Measurements from ENCODE around the gene RPTOR.
A peak's percentile ranks its signal among the peaks of the same experiment; 100 is the strongest.

RPTOR gene

GRCh38 chr17:81000334-81000630 is 455.6 kb downstream of the RPTOR start:
- H3K27ac ChIP-seq = peak overlapping the region; percentile 75
- DNase-seq (ENCODE audit: low spot score) = no peak
- ChIA-PET CTCF (no interaction called here), POLR2A (ENCODE audit: low non-redundant PET) (no interaction called here)
- TF ChIP-seq CTCF (conservative IDR thresholded peaks at IDR 0.05; ENCODE audit: low read depth) = no peak

GRCh38 chr17:81000631-81001357 is 456.2 kb downstream of the RPTOR start:
- H3K27ac ChIP-seq = peak overlapping the region; percentile 75
- ChIA-PET CTCF (interaction anchor here (0.7 kb wide), 1 partner anchor 101 kb away, joined by 3 read pairs; no protein-coding TSS in a partner anchor), POLR2A (ENCODE audit: low non-redundant PET) (no interaction called here)
- no peak for TF ChIP-seq CTCF (conservative IDR thresholded peaks at IDR 0.05; ENCODE audit: low read depth)
- DNase-seq (ENCODE audit: low spot score) = no peak

GRCh38 chr17:81002013-81002384 is 457.4 kb downstream of the RPTOR start:
- TF ChIP-seq CTCF (conservative IDR thresholded peaks at IDR 0.05; ENCODE audit: low read depth) = no peak
- DNase-seq (ENCODE audit: low spot score) = no peak
- peak overlapping the region; percentile 75 for H3K27ac ChIP-seq
- ChIA-PET POLR2A (ENCODE audit: low non-redundant PET) (no interaction called here), CTCF (interaction anchor here (1.6 kb wide), 1 partner anchor 22 kb away, joined by 6 read pairs; no protein-coding TSS in a partner anchor)

- ChIA-PET CTCF (interaction anchor here (1.6 kb wide), 1 partner anchor 21 kb away, joined by 6 read pairs; no protein-coding TSS in a partner anchor), POLR2A (ENCODE audit: low non-redundant PET) (no interaction called here)
- peak overlapping the region; percentile 75 for H3K27ac ChIP-seq
- TF ChIP-seq CTCF (conservative IDR thresholded peaks at IDR 0.05; ENCODE audit: low read depth) = no peak
- DNase-seq (ENCODE audit: low spot score) = peak; percentile 79
Measured at GRCh38 chr17:81002409-81003361, 458.0 kb downstream of the RPTOR start.

- CTCF ChIA-PET = interaction anchor here (0.7 kb wide), 1 partner anchor 85 kb away, joined by 3 read pairs; no protein-coding TSS in a partner anchor
- no peak for TF ChIP-seq CTCF (conservative IDR thresholded peaks at IDR 0.05; ENCODE audit: low read depth)
- H3K27ac ChIP-seq = no peak overlapping the region; the same call in 1 of the 2 replicates
- POLR2A ChIA-PET (ENCODE audit: low non-redundant PET) = no interaction called here
- DNase-seq (ENCODE audit: low spot score) = no peak
Measured at GRCh38 chr17:81003711-81004475, 459.3 kb downstream of the RPTOR start.

- POLR2A ChIA-PET (ENCODE audit: low non-redundant PET) = no interaction called here
- no peak for TF ChIP-seq CTCF (conservative IDR thresholded peaks at IDR 0.05; ENCODE audit: low read depth)
- CTCF ChIA-PET = no interaction called here
- H3K27ac ChIP-seq = no peak overlapping the region
- no peak for DNase-seq (ENCODE audit: low spot score)
Measured at GRCh38 chr17:81006891-81007290, 462.3 kb downstream of the RPTOR start.

Measured in RWPE1 (cell line).